RWPE2 (cell line): ENCODE measurements around the gene RSPH3.
"Not testable (repeated sequence)": the region's sequence is repeated elsewhere in the genome, so short reads cannot be mapped to it uniquely, and the experiment has no call there.

Experiments
- ATAC-seq: fragments of 200-7000 bp; cut with Tn5 transposase; 3 replicates; pipeline ENCODE4 v1.9.1; 2021; ENCODE audit warnings: low read depth
- DNase-seq: peaks from one replicate; pipeline ENCODE4 v3.0.0-alpha.2; 2020; ENCODE audit warnings: low spot score
- H3K27ac ChIP-seq: fragments of 450-650 bp; 2 replicates; pipeline ENCODE4 v1.5.1; 2017; ENCODE audit warnings: mild to moderate bottlenecking; ENCODE audit not compliant: poor library complexity, severe bottlenecking
- H3K27me3 ChIP-seq: fragments of 250-450 bp; sonication (Bioruptor Pico); 2 replicates; pipeline ENCODE4 v1.5.1; 2021; ENCODE audit warnings: mild to moderate bottlenecking, moderate library complexity; ENCODE audit not compliant: insufficient read depth, poor library complexity, severe bottlenecking
- H3K36me3 ChIP-seq: fragments of 250-450 bp; sonication (Bioruptor Pico); 2 replicates; pipeline ENCODE4 v1.5.1; 2020; ENCODE audit warnings: low read depth, mild to moderate bottlenecking, moderate library complexity
- H3K4me1 ChIP-seq: fragments of 250-450 bp; sonication (Bioruptor Pico); 2 replicates; pipeline ENCODE4 v1.5.1; 2021; ENCODE audit warnings: mild to moderate bottlenecking, moderate library complexity; ENCODE audit not compliant: insufficient read depth, poor library complexity, severe bottlenecking
- H3K4me3 ChIP-seq: fragments of 250-450 bp; sonication (Bioruptor Pico); 2 replicates; pipeline ENCODE4 v1.5.1; 2021; ENCODE audit warnings: mild to moderate bottlenecking, moderate library complexity; ENCODE audit not compliant: severe bottlenecking
- H3K9me3 ChIP-seq: fragments of 250-450 bp; sonication (Bioruptor Pico); 2 replicates; pipeline ENCODE4 v1.5.1; 2021; ENCODE audit warnings: mild to moderate bottlenecking, moderate library complexity; ENCODE audit not compliant: severe bottlenecking
- TF ChIP-seq, protein P1 (sequence below): fragments of 450-650 bp; IDR thresholded peaks from one replicate; pipeline ENCODE4 v1.5.1; 2017; ENCODE audit warnings: mild to moderate bottlenecking, moderate library complexity; ENCODE audit not compliant: poor library complexity, severe bottlenecking

The RSPH3 gene

GRCh38 chr6:159039885-159040258 lies 39.9 kb upstream of the RSPH3 start:
- TF ChIP-seq, protein P1, sequence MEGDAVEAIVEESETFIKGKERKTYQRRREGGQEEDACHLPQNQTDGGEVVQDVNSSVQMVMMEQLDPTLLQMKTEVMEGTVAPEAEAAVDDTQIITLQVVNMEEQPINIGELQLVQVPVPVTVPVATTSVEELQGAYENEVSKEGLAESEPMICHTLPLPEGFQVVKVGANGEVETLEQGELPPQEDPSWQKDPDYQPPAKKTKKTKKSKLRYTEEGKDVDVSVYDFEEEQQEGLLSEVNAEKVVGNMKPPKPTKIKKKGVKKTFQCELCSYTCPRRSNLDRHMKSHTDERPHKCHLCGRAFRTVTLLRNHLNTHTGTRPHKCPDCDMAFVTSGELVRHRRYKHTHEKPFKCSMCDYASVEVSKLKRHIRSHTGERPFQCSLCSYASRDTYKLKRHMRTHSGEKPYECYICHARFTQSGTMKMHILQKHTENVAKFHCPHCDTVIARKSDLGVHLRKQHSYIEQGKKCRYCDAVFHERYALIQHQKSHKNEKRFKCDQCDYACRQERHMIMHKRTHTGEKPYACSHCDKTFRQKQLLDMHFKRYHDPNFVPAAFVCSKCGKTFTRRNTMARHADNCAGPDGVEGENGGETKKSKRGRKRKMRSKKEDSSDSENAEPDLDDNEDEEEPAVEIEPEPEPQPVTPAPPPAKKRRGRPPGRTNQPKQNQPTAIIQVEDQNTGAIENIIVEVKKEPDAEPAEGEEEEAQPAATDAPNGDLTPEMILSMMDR = no peak
- Histone ChIP-seq H3K4me3 (no peak overlapping the region), H3K27me3 (no peaks in the 10 kb centered on the region), H3K36me3 (no peaks in the 10 kb centered on the region), H3K4me1 (peaks cover 24% of the 10 kb centered on the region), H3K9me3 (no peaks in the 10 kb centered on the region), H3K27ac (peak overlapping the region; percentile 83)
- ATAC-seq (no peak), DNase-seq (no peak)

GRCh38 chr6:159038914-159039884 lies 39.2 kb upstream of the RSPH3 start:
- peaks cover 24% of the 10 kb centered on the region for H3K4me1 ChIP-seq
- no peaks in the 10 kb centered on the region for H3K27me3 ChIP-seq

DNA sequence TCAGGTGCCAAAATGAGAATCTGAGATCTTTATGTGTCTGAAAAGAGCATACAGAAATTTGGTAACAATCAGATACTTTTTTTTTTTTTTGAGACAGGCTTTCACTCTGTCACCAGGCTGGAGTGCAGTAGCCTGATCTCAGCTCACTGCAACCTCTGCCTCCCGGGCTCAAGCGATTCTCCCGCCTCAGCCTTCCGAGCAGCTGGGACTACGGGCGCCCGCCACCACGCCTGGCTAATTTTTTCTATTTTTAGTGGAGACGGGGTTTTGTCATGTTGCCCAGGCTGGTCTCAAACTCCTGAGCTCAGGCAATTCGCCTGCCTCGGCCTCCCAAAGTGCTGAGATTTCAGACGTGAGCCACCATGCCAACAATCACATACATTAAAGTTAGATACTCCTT lies 38.3 kb upstream of the RSPH3 start:
- H3K27ac ChIP-seq = peak overlapping the region; percentile 83
- not testable (repeated sequence) for ATAC-seq, H3K36me3 ChIP-seq, H3K27me3 ChIP-seq, H3K9me3 ChIP-seq, DNase-seq, H3K4me3 ChIP-seq
- H3K4me1 ChIP-seq = peaks cover 24% of the 10 kb centered on the region

More at GRCh38 chr6:159038914-159039884, 39.2 kb upstream of the RSPH3 start:
- DNase-seq (no peak), ATAC-seq (peak; percentile 69)
- Histone ChIP-seq H3K27ac (peak overlapping the region; percentile 83), H3K36me3 (no peaks in the 10 kb centered on the region), H3K9me3 (no peaks in the 10 kb centered on the region), H3K4me3 (no peak overlapping the region)
- TF ChIP-seq, protein P1 = no peak

GRCh38 chr6:159037756-159038290 lies 37.8 kb upstream of the RSPH3 start:
- Histone ChIP-seq H3K4me1 (peaks cover 24% of the 10 kb centered on the region), H3K27ac (no peak overlapping the region), H3K4me3 (no peak overlapping the region), H3K27me3 (no peaks in the 10 kb centered on the region), H3K9me3 (no peaks in the 10 kb centered on the region), H3K36me3 (no peaks in the 10 kb centered on the region)
- ATAC-seq (peak; percentile 24; the same call in 1 of the 3 replicates), DNase-seq (no peak)
- TF ChIP-seq, protein P1 = no peak

GRCh38 chr6:159036673-159037072 lies 36.7 kb upstream of the RSPH3 start:
- ATAC-seq (no peak), DNase-seq (no peak)
- Histone ChIP-seq H3K9me3 (no peaks in the 10 kb centered on the region), H3K4me3 (no peak overlapping the region), H3K27me3 (no peaks in the 10 kb centered on the region), H3K27ac (no peak overlapping the region), H3K4me1 (peaks cover 24% of the 10 kb centered on the region), H3K36me3 (no peaks in the 10 kb centered on the region)
- TF ChIP-seq, protein P1 = no peak
